GM10266 (cell line): ENCODE results near the gene SETBP1.

Experiments used
- DNase-seq: peaks from one replicate; pipeline ENCODE4 v3.0.0; 2012; ENCODE audit errors: extremely low spot score
- CTCF ChIP-seq: IDR thresholded peaks from 2 replicates; pipeline ENCODE4 v1.5.1; 2012; ENCODE audit warnings: mild to moderate bottlenecking, low read depth; ENCODE audit not compliant: control insufficient read depth, insufficient read depth; ENCODE audit errors: missing control alignments

Gene SETBP1

GRCh38 chr18:45112682-45113081, 432.0 kb downstream of the SETBP1 start:
- no peak for DNase-seq
- no peak for TF ChIP-seq CTCF

GRCh38 chr18:45116116-45116515, 435.4 kb downstream of the SETBP1 start:
- no peak for TF ChIP-seq CTCF
- no peak for DNase-seq
